ENCODE measurements around the gene GPC3.

GPC3 gene

GRCh38 chrX:133669214-133669613, 316.2 kb downstream of the GPC3 start:
- TF ChIP-seq CTCF (IDR thresholded peaks at IDR 0.05; ENCODE audit: low read depth, low read length) = no peak
- DNase-seq (ENCODE audit: extremely low read depth, low read depth) = no peak

GRCh38 chrX:133668225-133668931, 317.0 kb downstream of the GPC3 start:
- no peak for TF ChIP-seq CTCF (IDR thresholded peaks at IDR 0.05; ENCODE audit: low read depth, low read length)
- DNase-seq (ENCODE audit: extremely low read depth, low read depth) = no peak

GRCh38 chrX:133666256-133666655, 319.1 kb downstream of the GPC3 start:
- TF ChIP-seq CTCF (IDR thresholded peaks at IDR 0.05; ENCODE audit: low read depth, low read length) = no peak
- no peak for DNase-seq (ENCODE audit: extremely low read depth, low read depth)

GRCh38 chrX:133661962-133662839, 323.2 kb downstream of the GPC3 start:
- peak; percentile 37 for DNase-seq (ENCODE audit: extremely low read depth, low read depth)
- no peak for TF ChIP-seq CTCF (IDR thresholded peaks at IDR 0.05; ENCODE audit: low read depth, low read length)

- no peak for TF ChIP-seq CTCF (IDR thresholded peaks at IDR 0.05; ENCODE audit: low read depth, low read length)
- no peak for DNase-seq (ENCODE audit: extremely low read depth, low read depth)
Observed at GRCh38 chrX:133660281-133660680, 325.1 kb downstream of the GPC3 start.

- no peak for DNase-seq (ENCODE audit: extremely low read depth, low read depth)
Observed at GRCh38 chrX:133658293-133658911, 327.0 kb downstream of the GPC3 start.

More at GRCh38 chrX:133658293-133658911, 327.0 kb downstream of the GPC3 start:
- no peak for TF ChIP-seq CTCF (IDR thresholded peaks at IDR 0.05; ENCODE audit: low read depth, low read length)

Data from AG09319 (cell line).